Spleen (tissue), 7 donors: ENCODE results near the gene PCDH15.

Experiments used
- POLR2A ChIP-seq, 3 donors: fragments of 450-650 bp; IDR thresholded peaks; one replicate each; pipeline ENCODE4 v1.5.1; 2017; ENCODE audit warnings: antibody characterized with exemption in 3 of 3, mild to moderate bottlenecking in 1 of 3
- POLR2AphosphoS5 ChIP-seq, 3 donors: sonication (generic); formaldehyde crosslinking; IDR thresholded peaks; one replicate each; pipeline ENCODE4 v1.5.1; 2017; ENCODE audit warnings: antibody characterized with exemption in 3 of 3
- TF ChIP-seq, protein P1 (sequence below), 11 experiments: fragments of 200-600 bp in 7 of 11; fragments of 450-650 bp in 4 of 11; sonication (generic) in 4 of 11; IDR thresholded peaks in 8 of 11; conservative IDR thresholded peaks in 3 of 11; 1 replicate in 7 of 11; 2 replicates in 4 of 11; pipeline versions ENCODE4 v1.4.0 to v1.8.0; 2016 to 2021; ENCODE audit warnings: antibody characterized with exemption in 11 of 11, inconsistent platforms in 4 of 11, mild to moderate bottlenecking in 1 of 11
- donor health status: DM: no; HTN: no; CAD: no; lungs with moderate emphysema.
- donor health status: DM: no; HTN: no; CAD: no.
- donor health status: DM: no; HTN: no; CAD: no.

DNA sequence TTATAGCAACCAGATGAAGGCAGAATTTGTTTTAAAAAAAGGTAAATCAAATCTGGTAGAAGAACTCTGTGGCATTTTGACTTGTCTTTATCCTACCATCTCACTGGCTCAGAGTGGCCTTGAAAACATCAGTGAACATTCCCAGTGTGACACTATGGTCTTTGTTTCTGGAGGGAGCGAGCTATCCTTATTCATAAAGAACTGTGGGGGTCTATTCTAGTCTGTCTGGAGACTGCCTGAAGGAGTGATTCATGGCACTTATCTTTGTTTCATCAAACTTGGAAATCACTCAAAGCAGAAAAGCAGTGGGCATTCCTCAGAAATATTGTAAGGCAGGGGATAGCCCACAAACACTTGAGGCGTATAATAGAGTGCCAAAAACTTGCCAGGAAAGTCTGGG lies 719.1 kb downstream of the PCDH15 start:
- TF ChIP-seq, protein P1, sequence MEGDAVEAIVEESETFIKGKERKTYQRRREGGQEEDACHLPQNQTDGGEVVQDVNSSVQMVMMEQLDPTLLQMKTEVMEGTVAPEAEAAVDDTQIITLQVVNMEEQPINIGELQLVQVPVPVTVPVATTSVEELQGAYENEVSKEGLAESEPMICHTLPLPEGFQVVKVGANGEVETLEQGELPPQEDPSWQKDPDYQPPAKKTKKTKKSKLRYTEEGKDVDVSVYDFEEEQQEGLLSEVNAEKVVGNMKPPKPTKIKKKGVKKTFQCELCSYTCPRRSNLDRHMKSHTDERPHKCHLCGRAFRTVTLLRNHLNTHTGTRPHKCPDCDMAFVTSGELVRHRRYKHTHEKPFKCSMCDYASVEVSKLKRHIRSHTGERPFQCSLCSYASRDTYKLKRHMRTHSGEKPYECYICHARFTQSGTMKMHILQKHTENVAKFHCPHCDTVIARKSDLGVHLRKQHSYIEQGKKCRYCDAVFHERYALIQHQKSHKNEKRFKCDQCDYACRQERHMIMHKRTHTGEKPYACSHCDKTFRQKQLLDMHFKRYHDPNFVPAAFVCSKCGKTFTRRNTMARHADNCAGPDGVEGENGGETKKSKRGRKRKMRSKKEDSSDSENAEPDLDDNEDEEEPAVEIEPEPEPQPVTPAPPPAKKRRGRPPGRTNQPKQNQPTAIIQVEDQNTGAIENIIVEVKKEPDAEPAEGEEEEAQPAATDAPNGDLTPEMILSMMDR (IDR thresholded peaks at IDR 0.05 in 8 of 11, conservative IDR thresholded peaks at IDR 0.05 in 3 of 11) = no peak
- TF ChIP-seq POLR2A (IDR thresholded peaks at IDR 0.05) = no peak
- no peak for TF ChIP-seq POLR2AphosphoS5 (IDR thresholded peaks at IDR 0.05)
